H1 (cell line): Measurements from ENCODE around the gene SLC35F6. TPM values are rescaled to one million over a fixed set of nuclear protein-coding genes. Genes with fewer than 3 reads are reported as not detected.

Experiments used
- CTCF ChIA-PET: fragments of 300-600 bp; sonication (Branson Sonifier 250); formaldehyde crosslinking; loops from one replicate; lab custom pipeline; 2021; ENCODE audit not compliant: partially characterized antibody; lab: Charles Lee
- POLR2A ChIA-PET: fragments of 300-600 bp; sonication (Branson Sonifier 250); formaldehyde crosslinking; loops from one replicate; lab custom pipeline; 2021; ENCODE audit warnings: inconsistent platforms; ENCODE audit not compliant: partially characterized antibody; lab: Charles Lee
- DNase-seq, 2 experiments: peaks; one replicate each; pipeline versions ENCODE4 v3.0.0 to v3.0.0-alpha.2; 2010 to 2022; ENCODE audit warnings: low spot score in 2 of 2, low read depth in 1 of 2, mixed read lengths in 1 of 2
- FAIRE-seq: peaks from 2 replicates; lab custom pipeline; 2011; peaks lifted over from hg19 to GRCh38; lab: Jason Lieb, UNC
- H2AFZ ChIP-seq: 2 replicates; pipeline ENCODE4 v1.8.1; 2012; ENCODE audit warnings: low read length, inconsistent platforms
- H2AK5ac ChIP-seq: 2 replicates; pipeline ENCODE4 v1.6.1; 2013; ENCODE audit warnings: low read depth, low read length
- H2BK120ac ChIP-seq: replicated peaks from 2 replicates; pipeline ENCODE3; 2013; ENCODE audit warnings: low read depth, low read length, inconsistent platforms
- H2BK12ac ChIP-seq: 2 replicates; pipeline ENCODE4 v1.6.1; 2013; ENCODE audit warnings: low read depth, low read length
- H2BK15ac ChIP-seq: 2 replicates; pipeline ENCODE4 v1.6.1; 2013; ENCODE audit warnings: low read length
- H2BK20ac ChIP-seq: 2 replicates; pipeline ENCODE4 v1.6.1; 2013; ENCODE audit warnings: low read length
- H2BK5ac ChIP-seq: 2 replicates; pipeline ENCODE4 v1.6.1; 2013; ENCODE audit warnings: low read depth, low read length
- H3K14ac ChIP-seq: 2 replicates; pipeline ENCODE4 v1.6.1; 2013; ENCODE audit warnings: inconsistent platforms; ENCODE audit not compliant: insufficient read length
- H3K18ac ChIP-seq: 2 replicates; pipeline ENCODE4 v1.6.1; 2013; ENCODE audit warnings: low read length; ENCODE audit errors: extremely low read depth
- H3K23ac ChIP-seq: 2 replicates; pipeline ENCODE4 v1.6.1; 2013; ENCODE audit warnings: inconsistent platforms; ENCODE audit not compliant: insufficient read length
- H3K23me2 ChIP-seq: 2 replicates; pipeline ENCODE4 v1.6.1; 2013; ENCODE audit warnings: low read depth, low read length
- H3K27ac ChIP-seq: 2 replicates; pipeline ENCODE4 v1.6.1; 2011; ENCODE audit warnings: low read depth, low read length, inconsistent platforms
- H3K27me3 ChIP-seq, 4 experiments: replicated peaks in 1 of 4; 1 replicate in 1 of 4; 2 replicates in 3 of 4; pipeline versions ENCODE4 v1.6.1 to v1.8.1; 2011 to 2013; ENCODE audit warnings: low read length in 3 of 4, mild to moderate bottlenecking in 3 of 4, inconsistent platforms in 2 of 4, mixed read lengths in 2 of 4, moderate library complexity in 1 of 4; ENCODE audit not compliant: control insufficient read depth in 3 of 4, insufficient read depth in 3 of 4; ENCODE audit errors: extremely low read depth in 1 of 4
- H3K36me3 ChIP-seq, 4 experiments: 2 replicates each; pipeline versions ENCODE4 v1.6.1 to v1.8.1; 2011 to 2013; ENCODE audit warnings: mild to moderate bottlenecking in 4 of 4, low read length in 3 of 4, moderate library complexity in 2 of 4, control low read depth in 1 of 4, inconsistent platforms in 1 of 4; ENCODE audit not compliant: insufficient read depth in 4 of 4, control insufficient read depth in 2 of 4
- H3K4ac ChIP-seq: replicated peaks from 2 replicates; pipeline ENCODE3; 2013; ENCODE audit warnings: low read length, low read depth, mixed read lengths, inconsistent platforms; ENCODE audit not compliant: insufficient read length
- H3K4me1 ChIP-seq, 4 experiments: replicated peaks in 1 of 4; 1 replicate in 1 of 4; 2 replicates in 3 of 4; pipeline versions ENCODE4 v1.6.1 to v1.8.1; 2011 to 2013; ENCODE audit warnings: low read length in 3 of 4, inconsistent platforms in 2 of 4, mixed read lengths in 1 of 4; ENCODE audit not compliant: insufficient read depth in 4 of 4, control insufficient read depth in 3 of 4
- H3K4me2 ChIP-seq, 2 experiments: 2 replicates each; pipeline versions ENCODE4 v1.6.1 to v1.8.1; 2011 to 2013; ENCODE audit warnings: low read depth in 2 of 2, low read length in 2 of 2, control low read depth in 1 of 2, inconsistent platforms in 1 of 2, mild to moderate bottlenecking in 1 of 2; ENCODE audit not compliant: insufficient read depth in 1 of 2
- H3K4me3 ChIP-seq, 4 experiments: fragments of 200-600, 300-600 bp in 1 of 4; sonication (generic), shearing (Covaris generic), sonication (Bioruptor Twin) in 1 of 4; 2 replicates each; pipeline versions ENCODE4 v1.5.1 to v1.8.1; 2011 to 2016; ENCODE audit warnings: low read length in 4 of 4, low read depth in 3 of 4, control low read depth in 2 of 4, inconsistent platforms in 2 of 4, mild to moderate bottlenecking in 2 of 4, mixed read lengths in 1 of 4, moderate library complexity in 1 of 4; ENCODE audit not compliant: insufficient read depth in 2 of 4; ENCODE audit errors: extremely low read depth in 1 of 4
- H3K56ac ChIP-seq: replicated peaks from 2 replicates; pipeline ENCODE3; 2013; ENCODE audit warnings: low read depth, mild to moderate bottlenecking, mixed read lengths, low read length, inconsistent platforms; ENCODE audit not compliant: insufficient read length
- H3K79me1 ChIP-seq: 2 replicates; pipeline ENCODE4 v1.6.1; 2013; ENCODE audit warnings: low read depth, low read length, control low read depth
- H3K79me2 ChIP-seq, 2 experiments: 2 replicates each; pipeline versions ENCODE4 v1.6.1 to v1.8.1; 2012 to 2013; ENCODE audit warnings: low read length in 2 of 2, mild to moderate bottlenecking in 2 of 2, inconsistent platforms in 1 of 2; ENCODE audit not compliant: insufficient read depth in 2 of 2, control insufficient read depth in 1 of 2
- H3K9ac ChIP-seq, 4 experiments: replicated peaks in 1 of 4; 1 replicate in 1 of 4; 2 replicates in 3 of 4; pipeline versions ENCODE4 v1.6.1 to v1.8.1; 2011 to 2013; ENCODE audit warnings: low read depth in 3 of 4, low read length in 3 of 4, control low read depth in 2 of 4, mild to moderate bottlenecking in 2 of 4, moderate library complexity in 2 of 4, inconsistent platforms in 1 of 4; ENCODE audit errors: extremely low read depth in 1 of 4
- H3K9me3 ChIP-seq, 2 experiments: 2 replicates each; pipeline versions ENCODE4 v1.6.1 to v1.8.1; 2012 to 2013; ENCODE audit warnings: mild to moderate bottlenecking in 2 of 2, moderate library complexity in 2 of 2, control low read depth in 1 of 2, inconsistent platforms in 1 of 2, low read depth in 1 of 2, low read length in 1 of 2, mixed read lengths in 1 of 2; ENCODE audit not compliant: insufficient read depth in 2 of 2
- H4K20me1 ChIP-seq, 2 experiments: replicated peaks in 1 of 2; 2 replicates each; pipeline versions ENCODE3 to v1.8.1; 2011 to 2013; ENCODE audit warnings: inconsistent platforms in 2 of 2, low read length in 2 of 2, mild to moderate bottlenecking in 1 of 2; ENCODE audit not compliant: insufficient read depth in 2 of 2, control insufficient read depth in 1 of 2
- H4K5ac ChIP-seq: 2 replicates; pipeline ENCODE4 v1.6.1; 2013; ENCODE audit warnings: low read length, low read depth, mixed read lengths, inconsistent platforms; ENCODE audit not compliant: insufficient read length
- H4K8ac ChIP-seq: 2 replicates; pipeline ENCODE4 v1.8.0; 2013; ENCODE audit warnings: mild to moderate bottlenecking, moderate library complexity, low read length, inconsistent platforms; ENCODE audit not compliant: insufficient read depth; ENCODE audit errors: extremely low read depth
- H4K91ac ChIP-seq: replicated peaks from 2 replicates; pipeline ENCODE3; 2013; ENCODE audit warnings: low read length, mixed read lengths, inconsistent platforms; ENCODE audit not compliant: insufficient read length
- ASH2L ChIP-seq: fragments of 200-600, 300-600 bp; sonication (generic); IDR thresholded peaks from one replicate; pipeline ENCODE4 v1.7.1; 2017; ENCODE audit warnings: low read length
- BRCA1 ChIP-seq: IDR thresholded peaks from 2 replicates; pipeline ENCODE4 v1.6.1; 2012; ENCODE audit warnings: low read depth, low read length, improper control_type of control experiment
- CHD2 ChIP-seq: IDR thresholded peaks from 2 replicates; pipeline ENCODE4 v1.6.1; 2012; ENCODE audit warnings: low read length, improper control_type of control experiment
- GTF2F1 ChIP-seq: IDR thresholded peaks from 2 replicates; pipeline ENCODE4 v1.6.1; 2012; ENCODE audit warnings: low read depth, low read length, improper control_type of control experiment, borderline replicate concordance
- JUN ChIP-seq: IDR thresholded peaks from 2 replicates; pipeline ENCODE4 v1.6.1; 2011; ENCODE audit warnings: low read depth, mild to moderate bottlenecking, improper control_type of control experiment, low read length
- JUND ChIP-seq: IDR thresholded peaks from 2 replicates; pipeline ENCODE4 v1.6.1; 2011; ENCODE audit warnings: mild to moderate bottlenecking, improper control_type of control experiment, low read length
- RNF2 ChIP-seq: fragments of 200-900, 300-1000 bp; sonication (generic); IDR thresholded peaks from 2 replicates; pipeline ENCODE4 v1.7.1; 2016; ENCODE audit warnings: borderline replicate concordance, low read depth, mild to moderate bottlenecking, antibody characterized with exemption, low read length; ENCODE audit not compliant: poor library complexity, severe bottlenecking; ENCODE audit errors: missing control alignments
- SAP30 ChIP-seq: fragments of 300-600 bp; sonication (generic); IDR thresholded peaks from 2 replicates; pipeline ENCODE4 v1.7.1; 2012; ENCODE audit warnings: low read length, moderate library complexity, mild to moderate bottlenecking, inconsistent platforms; ENCODE audit not compliant: insufficient read depth, insufficient replicate concordance
- SIN3A ChIP-seq, 2 experiments: IDR thresholded peaks in 1 of 2; conservative IDR thresholded peaks in 1 of 2; 2 replicates each; pipeline ENCODE4 v1.6.1; 2011 to 2012; ENCODE audit warnings: low read length in 2 of 2, improper control_type of control experiment in 1 of 2, low read depth in 1 of 2, mild to moderate bottlenecking in 1 of 2
- TAF7 ChIP-seq: optimal IDR thresholded peaks from 2 replicates; pipeline ENCODE3; 2011; ENCODE audit warnings: low read depth, mild to moderate bottlenecking, inconsistent platforms, low read length, moderate library complexity, borderline replicate concordance
- WGBS, 2 experiments: shearing (Covaris generic) in 1 of 2; methylation state at CpG; one replicate each; pipeline versions ENCODE4 v1.1.6 to v1.1.7; 2013 to 2015; ENCODE audit warnings: low lambda C conversion rate in 2 of 2, mixed read lengths in 2 of 2, inconsistent platforms in 1 of 2, low coverage in 1 of 2, missing lambda C conversion rate in 1 of 2; ENCODE audit not compliant: insufficient replicate concordance in 2 of 2, insufficient coverage in 1 of 2, insufficient read length in 1 of 2; ENCODE audit errors: extremely low coverage in 1 of 2, missing lambda C conversion rate in 1 of 2; 5-methylcytosine and 5-hydroxymethylcytosine counted together
- polyA plus RNA-seq, 7 experiments: library from polyadenylated mRNA; depleted of rRNA in 3 of 7; stranded (reverse) in 5 of 7; unstranded in 2 of 7; fragments of >200 nt in 5 of 7; fragments of 200-250 nt in 2 of 7; gene quantifications; 1 replicate in 5 of 7; 2 replicates in 1 of 7; 4 replicates in 1 of 7; pipeline versions ENCODE4 v1.2.1 to v1.2.3, GENCODE V29; 2011 to 2013; ENCODE audit warnings: missing spikeins in 2 of 7, mixed read lengths in 2 of 7
- total RNA-seq: library from RNA; stranded (reverse); fragmentation: NEBNext Ultra II Directional; extraction: Animal tissue kit (Norgen Biotek cat#: 25700); gene quantifications from 2 replicates; pipeline ENCODE4 v1.2.1, GENCODE V29; 2021

The SLC35F6 gene
- total and polyA plus RNA-seq, 2 of the 8 experiments (the other 6 are each of a cell fraction or from before 2014, with no cell fraction given), result 11.2 to 13.5 TPM

GRCh38 chr2:26763019-26763418 lies 1.1 kb upstream of the SLC35F6 start:
- no peak overlapping the region for H2BK15ac ChIP-seq
- WGBS, 2 experiments, result 92% methylated on average over 10 of the region's 10 CpGs; no CpG with 5 or more reads in 1 of the 2 experiments
- FAIRE-seq (no peak), DNase-seq (no peak)
- H4K5ac ChIP-seq, result no peak overlapping the region
- TF ChIP-seq TAF7 (no peak), SAP30 (no peak), BRCA1 (no peak), ASH2L (no peak), JUND (no peak), SIN3A (conservative IDR thresholded peaks at IDR 0.05 in 1 of 2, IDR thresholded peaks at IDR 0.05 in 1 of 2; ENCODE audit: low read depth in 1 of 2, low read length in 2 of 2) (no peak), CHD2 (no peak), JUN (no peak), GTF2F1 (no peak), RNF2 (no peak)
- peaks cover 0 to 16% (median 10%) of the 10 kb centered on the region in 4 experiments; a peak in 6 of 7 replicates for H3K4me1 ChIP-seq
- H4K20me1 ChIP-seq, result peaks cover 1 to 5% of the 10 kb centered on the region in 2 experiments
- ChIA-PET POLR2A (interaction anchor here (1.1 kb wide), 1 partner anchor 12 kb away, joined by 3 read pairs; no protein-coding TSS in a partner anchor), CTCF (interaction anchor here (1.1 to 1.5 kb wide), 3 partner anchors 18 to 221 kb away, joined by 3 to 5 read pairs (median 4); no protein-coding TSS in a partner anchor)
- H2AK5ac ChIP-seq, result no peak overlapping the region
- H3K4ac ChIP-seq, result no peak overlapping the region
- H3K27me3 ChIP-seq, result peaks cover 0 to 6% (median 0%) of the 10 kb centered on the region in 4 experiments; a peak in 2 of 7 replicates
- H3K27ac ChIP-seq, result no peak overlapping the region
- H4K91ac ChIP-seq, result no peak overlapping the region
- H4K8ac ChIP-seq, result no peak overlapping the region
- no peak overlapping the region for H2AFZ ChIP-seq
- peaks cover 3% of the 10 kb centered on the region; the same call in 1 of the 2 replicates for H3K23me2 ChIP-seq
- H3K79me2 ChIP-seq, result peaks cover 0 to 2% of the 10 kb centered on the region in 2 experiments; a peak in 1 of 4 replicates
- H3K14ac ChIP-seq, result no peak overlapping the region
- no peak overlapping the region for H3K4me3 ChIP-seq
- no peak overlapping the region for H3K4me2 ChIP-seq
- 0 out of 2 replicates have a peak overlapping the region, but pooled peaks have one; percentile 29 for H2BK12ac ChIP-seq
- no peak overlapping the region for H3K23ac ChIP-seq
- no peaks in the 10 kb centered on the region; the same call in 1 of the 2 replicates for H3K79me1 ChIP-seq
- no peak overlapping the region for H2BK5ac ChIP-seq
- no peaks in the 10 kb centered on the region for H3K36me3 ChIP-seq
- no peak overlapping the region for H2BK20ac ChIP-seq
- no peak overlapping the region for H3K56ac ChIP-seq
- no peak overlapping the region for H3K9ac ChIP-seq
- no peaks in the 10 kb centered on the region for H3K9me3 ChIP-seq
- no peak overlapping the region for H3K18ac ChIP-seq
- no peak overlapping the region for H2BK120ac ChIP-seq
